Erythroblast (primary cell): ENCODE results near the gene DCDC2C.
"Not testable (repeated sequence)": the region's sequence is repeated elsewhere in the genome, so short reads cannot be mapped to it uniquely, and the experiment has no call there.

Experiments used
- GATA1 ChIP-seq: IDR thresholded peaks from 2 replicates; pipeline ENCODE4 v1.6.1; 2011; ENCODE audit warnings: low read depth, mild to moderate bottlenecking, control low read depth, low read length, moderate library complexity
- POLR2A ChIP-seq: IDR thresholded peaks from 2 replicates; pipeline ENCODE4 v1.6.1; 2011; ENCODE audit warnings: mild to moderate bottlenecking, low read length

DNA sequence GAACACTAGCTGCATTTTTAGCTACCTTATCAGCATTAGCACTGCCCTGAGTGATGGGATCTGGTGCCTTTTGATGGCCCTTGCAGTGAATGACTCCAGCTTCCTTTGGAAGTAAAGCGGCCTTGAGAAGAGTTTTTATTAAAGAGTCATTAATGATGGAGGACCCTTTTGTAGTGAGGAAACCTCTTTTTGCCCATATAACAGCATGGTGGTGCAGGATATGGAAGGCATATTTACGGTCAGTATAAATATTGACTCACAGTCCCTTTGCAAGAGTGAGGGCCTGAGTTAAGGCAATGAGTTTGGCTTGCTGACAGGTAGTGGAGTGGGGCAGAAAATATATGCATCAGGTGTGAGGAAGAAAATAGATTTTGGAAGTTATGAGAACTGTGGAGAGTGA is 113.8 kb downstream of the DCDC2C start:
- TF ChIP-seq POLR2A, GATA1: not testable (repeated sequence)
